ES-I3 (cell line): ENCODE measurements around the gene SPEM2.

Experiments used
- H3K36me3 ChIP-seq: 2 replicates; pipeline ENCODE4 v1.6.1; 2013; ENCODE audit warnings: mild to moderate bottlenecking, low read length, control low read depth, moderate library complexity; ENCODE audit not compliant: insufficient read depth
- H3K4me1 ChIP-seq: 2 replicates; pipeline ENCODE4 v1.6.1; 2013; ENCODE audit warnings: mild to moderate bottlenecking, control low read depth, low read length; ENCODE audit not compliant: insufficient read depth
- H3K9ac ChIP-seq: 2 replicates; pipeline ENCODE4 v1.6.1; 2013; ENCODE audit warnings: low read depth, mild to moderate bottlenecking, low read length, moderate library complexity
- H3K9me3 ChIP-seq: 2 replicates; pipeline ENCODE4 v1.6.1; 2013; ENCODE audit warnings: mild to moderate bottlenecking, low read length, moderate library complexity; ENCODE audit not compliant: control insufficient read depth, insufficient read depth

The SPEM2 gene

GRCh38 chr17:7437950-7438614 lies 12.7 kb downstream of the SPEM2 start:
- Histone ChIP-seq H3K4me1 (peaks cover 4% of the 10 kb centered on the region), H3K36me3 (no peaks in the 10 kb centered on the region), H3K9me3 (no peaks in the 10 kb centered on the region), H3K9ac (peak overlapping the region; percentile 64)

- no peaks in the 10 kb centered on the region for H3K36me3 ChIP-seq
- no peaks in the 10 kb centered on the region for H3K9me3 ChIP-seq
- H3K4me1 ChIP-seq, result peaks cover 4% of the 10 kb centered on the region
- peak overlapping the region; percentile 64 for H3K9ac ChIP-seq
Measured at GRCh38 chr17:7438656-7439460, 13.4 kb downstream of the SPEM2 start.

- peak within 1 kb of the TSS; percentile 64 for H3K9ac ChIP-seq
Measured at GRCh38 chr17:7439462-7440112, 14.2 kb downstream of the SPEM2 start, which contains the start of gene FGF11. TSS of gene FGF11 (plus strand) at chr17:7439512. CDS start at chr17:7439621, 109 bp downstream.

GRCh38 chr17:7440113-7440833 lies 14.9 kb downstream of the SPEM2 start:
- H3K36me3 ChIP-seq, result no peaks in the 10 kb centered on the region
- H3K9me3 ChIP-seq, result no peaks in the 10 kb centered on the region
- peaks cover 9% of the 10 kb centered on the region for H3K4me1 ChIP-seq
- H3K9ac ChIP-seq, result peak overlapping the region; percentile 64

More at GRCh38 chr17:7439462-7440112, 14.2 kb downstream of the SPEM2 start, which contains the start of gene FGF11:
- H3K4me1 ChIP-seq, result peaks cover 8% of the 10 kb centered on the region
- H3K9me3 ChIP-seq, result no peaks in the 10 kb centered on the region
- H3K36me3 ChIP-seq, result no peaks in the 10 kb centered on the region

- no peaks in the 10 kb centered on the region for H3K9me3 ChIP-seq
- H3K4me1 ChIP-seq, result peaks cover 9% of the 10 kb centered on the region
- H3K9ac ChIP-seq, result peak overlapping the region; percentile 64
- no peaks in the 10 kb centered on the region for H3K36me3 ChIP-seq
Measured at GRCh38 chr17:7440834-7441195, 15.4 kb downstream of the SPEM2 start.

- peaks cover 9% of the 10 kb centered on the region for H3K4me1 ChIP-seq
- H3K36me3 ChIP-seq, result no peaks in the 10 kb centered on the region
- H3K9ac ChIP-seq, result peak overlapping the region; percentile 64
- no peaks in the 10 kb centered on the region for H3K9me3 ChIP-seq
Measured at GRCh38 chr17:7441266-7441665, 15.8 kb downstream of the SPEM2 start.

GRCh38 chr17:7442142-7442541 lies 16.7 kb downstream of the SPEM2 start:
- Histone ChIP-seq H3K36me3 (no peaks in the 10 kb centered on the region), H3K4me1 (peaks cover 9% of the 10 kb centered on the region), H3K9me3 (no peaks in the 10 kb centered on the region), H3K9ac (no peak overlapping the region)

GRCh38 chr17:7443499-7444485 lies 18.4 kb downstream of the SPEM2 start:
- H3K4me1 ChIP-seq, result peaks cover 8% of the 10 kb centered on the region

GRCh38 chr17:7444682-7445618 lies 19.5 kb downstream of the SPEM2 start, which contains the start of gene CHRNB1:
TSS of gene CHRNB1 (plus strand) at chr17:7445061. CDS start at chr17:7445128, 67 bp downstream.
- Histone ChIP-seq H3K9ac (peak within 1 kb of the TSS; percentile 67), H3K4me1 (peaks cover 5% of the 10 kb centered on the region; the same call in 1 of the 2 replicates), H3K36me3 (no peaks in the 10 kb centered on the region), H3K9me3 (no peaks in the 10 kb centered on the region)

More at GRCh38 chr17:7443499-7444485, 18.4 kb downstream of the SPEM2 start:
- Histone ChIP-seq H3K36me3 (no peaks in the 10 kb centered on the region), H3K9me3 (no peaks in the 10 kb centered on the region), H3K9ac (no peak overlapping the region)

GRCh38 chr17:7445619-7445968 lies 20.2 kb downstream of the SPEM2 start:
- Histone ChIP-seq H3K9ac (peak overlapping the region; percentile 67), H3K9me3 (no peaks in the 10 kb centered on the region), H3K36me3 (no peaks in the 10 kb centered on the region), H3K4me1 (peaks cover 5% of the 10 kb centered on the region; the same call in 1 of the 2 replicates)

- Histone ChIP-seq H3K9me3 (no peaks in the 10 kb centered on the region), H3K36me3 (no peaks in the 10 kb centered on the region), H3K4me1 (0 out of 2 replicates have a peak, but pooled peaks cover 5% of the 10 kb centered on the region), H3K9ac (no peak overlapping the region)
Measured at GRCh38 chr17:7448461-7448860, 23.0 kb downstream of the SPEM2 start.

- H3K9me3 ChIP-seq, result no peaks in the 10 kb centered on the region
- H3K9ac ChIP-seq, result no peak overlapping the region
- H3K36me3 ChIP-seq, result no peaks in the 10 kb centered on the region
- peaks cover 18% of the 10 kb centered on the region; the same call in 1 of the 2 replicates for H3K4me1 ChIP-seq
Measured at GRCh38 chr17:7459961-7460545, 34.6 kb downstream of the SPEM2 start.
